T-helper 2 cell treated with Interferon-gamma antibody and Interleukin-4, amounts not matched to agents 5 μg/mL and 100 μg/mL, for 36 hours (primary cell): ENCODE measurements around the gene PCDHA3.
"Not testable (repeated sequence)": the region's sequence is repeated elsewhere in the genome, so short reads cannot be mapped to it uniquely, and the experiment has no call there.

Experiments
- DNase-seq: peaks from one replicate; pipeline ENCODE4 v3.0.0; 2021; ENCODE audit warnings: low spot score
- H3K27ac Mint-ChIP-seq: one replicate; pipeline ENCODE4 v1.8.0; 2021; ENCODE audit warnings: mild to moderate bottlenecking, mixed read lengths
- H3K27me3 Mint-ChIP-seq: one replicate; pipeline ENCODE4 v1.8.0; 2021; ENCODE audit warnings: low read depth, mixed read lengths
- H3K36me3 Mint-ChIP-seq: one replicate; pipeline ENCODE4 v1.8.0; 2021; ENCODE audit warnings: low read depth, mixed read lengths
- H3K4me1 Mint-ChIP-seq: one replicate; pipeline ENCODE4 v1.8.0; 2021; ENCODE audit warnings: low read depth, mixed read lengths
- H3K4me3 Mint-ChIP-seq: one replicate; pipeline ENCODE4 v1.8.0; 2022; ENCODE audit warnings: mild to moderate bottlenecking, moderate library complexity, mixed read lengths
- H3K9me3 Mint-ChIP-seq: one replicate; pipeline ENCODE4 v1.8.0; 2021; ENCODE audit warnings: mixed read lengths

Gene PCDHA3

GRCh38 chr5:140800816-140801493 lies at the start of gene PCDHA3:
Gene PCDHA3, plus strand, starts transcription at chr5:140801057.
- no peaks in the 10 kb centered on the region for H3K4me1 Mint-ChIP-seq
- H3K36me3 Mint-ChIP-seq = no peaks in the 10 kb centered on the region
- H3K4me3 Mint-ChIP-seq = no peak within 1 kb of the TSS
- H3K27me3 Mint-ChIP-seq = no peaks in the 10 kb centered on the region
- no peak within 1 kb of the TSS for H3K27ac Mint-ChIP-seq
- H3K9me3 Mint-ChIP-seq = peaks cover 38% of the 10 kb centered on the region
- DNase-seq = no peak

GRCh38 chr5:140753561-140753960 lies 47.3 kb upstream of the PCDHA3 start:
- no peak overlapping the region for H3K4me3 Mint-ChIP-seq
- no peaks in the 10 kb centered on the region for H3K27me3 Mint-ChIP-seq
- no peaks in the 10 kb centered on the region for H3K4me1 Mint-ChIP-seq
- DNase-seq = no peak
- H3K27ac Mint-ChIP-seq = no peak overlapping the region
- peaks cover 1% of the 10 kb centered on the region for H3K36me3 Mint-ChIP-seq
- H3K9me3 Mint-ChIP-seq = peaks cover 63% of the 10 kb centered on the region

- Mint-ChIP-seq H3K4me3 (no peak overlapping the region), H3K27ac (no peak overlapping the region), H3K4me1 (no peaks in the 10 kb centered on the region), H3K27me3 (no peaks in the 10 kb centered on the region), H3K9me3 (peaks cover 80% of the 10 kb centered on the region), H3K36me3 (peaks cover 2% of the 10 kb centered on the region)
- no peak for DNase-seq
Observed at GRCh38 chr5:140764177-140764973, 36.5 kb upstream of the PCDHA3 start.

GRCh38 chr5:140767444-140767843 lies 33.4 kb upstream of the PCDHA3 start:
- Mint-ChIP-seq H3K9me3 (peaks cover 84% of the 10 kb centered on the region), H3K27ac (no peak overlapping the region), H3K27me3 (no peaks in the 10 kb centered on the region), H3K4me3 (no peak overlapping the region), H3K36me3 (peaks cover 2% of the 10 kb centered on the region), H3K4me1 (no peaks in the 10 kb centered on the region)
- no peak for DNase-seq

DNA sequence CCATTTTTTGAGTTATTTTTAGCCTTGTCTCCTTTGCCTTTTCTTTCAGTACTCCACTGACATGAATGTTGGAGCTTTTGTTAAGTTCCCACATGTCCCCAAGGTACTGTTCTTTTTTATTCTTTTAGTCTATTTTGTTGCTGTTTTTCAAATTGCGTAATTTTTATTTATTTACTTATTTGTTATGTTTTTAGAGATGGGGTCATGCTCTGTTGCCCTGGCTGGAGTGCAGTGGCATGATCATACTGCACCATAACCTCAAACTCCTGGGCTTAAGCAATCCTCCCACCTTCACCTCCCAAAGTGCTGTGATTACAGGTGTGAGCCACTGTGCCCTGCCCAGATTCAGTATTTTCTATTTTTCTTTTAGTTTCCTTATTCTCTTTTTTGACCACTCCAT lies 20.3 kb upstream of the PCDHA3 start:
- H3K27me3 Mint-ChIP-seq = no peaks in the 10 kb centered on the region
- H3K4me1 Mint-ChIP-seq = no peaks in the 10 kb centered on the region
- H3K36me3 Mint-ChIP-seq = peaks cover 1% of the 10 kb centered on the region
- no peak overlapping the region for H3K27ac Mint-ChIP-seq
- H3K9me3 Mint-ChIP-seq = peaks cover 74% of the 10 kb centered on the region
- no peak overlapping the region for H3K4me3 Mint-ChIP-seq
- no peak for DNase-seq

- Mint-ChIP-seq H3K4me3 (no peak within 1 kb of the TSS), H3K36me3 (no peaks in the 10 kb centered on the region), H3K4me1 (no peaks in the 10 kb centered on the region), H3K27ac (peak within 1 kb of the TSS; percentile 36), H3K9me3 (peaks cover 45% of the 10 kb centered on the region), H3K27me3 (no peaks in the 10 kb centered on the region)
- no peak for DNase-seq
Observed at GRCh38 chr5:140785905-140786686, 14.8 kb upstream of the PCDHA3 start, which contains the start of gene PCDHA1. Gene PCDHA1, plus strand, starts transcription at chr5:140786140.

- H3K27me3 Mint-ChIP-seq, H3K4me3 Mint-ChIP-seq, H3K4me1 Mint-ChIP-seq, DNase-seq, H3K27ac Mint-ChIP-seq, H3K36me3 Mint-ChIP-seq: not testable (repeated sequence)
- peaks cover 40% of the 10 kb centered on the region for H3K9me3 Mint-ChIP-seq
Observed at GRCh38 chr5:140787422-140787821, 13.4 kb upstream of the PCDHA3 start.

- not testable (repeated sequence) for DNase-seq, H3K36me3 Mint-ChIP-seq, H3K27ac Mint-ChIP-seq, H3K4me1 Mint-ChIP-seq, H3K27me3 Mint-ChIP-seq, H3K4me3 Mint-ChIP-seq
- H3K9me3 Mint-ChIP-seq = peaks cover 38% of the 10 kb centered on the region
Observed at GRCh38 chr5:140787849-140788504, 12.9 kb upstream of the PCDHA3 start.

GRCh38 chr5:140791089-140791488 lies 9.8 kb upstream of the PCDHA3 start:
- no peak overlapping the region for H3K27ac Mint-ChIP-seq
- H3K4me1 Mint-ChIP-seq = no peaks in the 10 kb centered on the region
- peaks cover 38% of the 10 kb centered on the region for H3K9me3 Mint-ChIP-seq
- no peaks in the 10 kb centered on the region for H3K27me3 Mint-ChIP-seq
- no peaks in the 10 kb centered on the region for H3K36me3 Mint-ChIP-seq
- DNase-seq = no peak
- H3K4me3 Mint-ChIP-seq = no peak overlapping the region

GRCh38 chr5:140794595-140795258 lies 6.1 kb upstream of the PCDHA3 start, which contains the start of gene PCDHA2:
Gene PCDHA2, plus strand, starts transcription at chr5:140794852.
- no peaks in the 10 kb centered on the region for H3K4me1 Mint-ChIP-seq
- H3K27me3 Mint-ChIP-seq = no peaks in the 10 kb centered on the region
- H3K36me3 Mint-ChIP-seq = no peaks in the 10 kb centered on the region
- no peak within 1 kb of the TSS for H3K4me3 Mint-ChIP-seq
- DNase-seq = no peak
- peaks cover 36% of the 10 kb centered on the region for H3K9me3 Mint-ChIP-seq
- H3K27ac Mint-ChIP-seq = no peak within 1 kb of the TSS

DNA sequence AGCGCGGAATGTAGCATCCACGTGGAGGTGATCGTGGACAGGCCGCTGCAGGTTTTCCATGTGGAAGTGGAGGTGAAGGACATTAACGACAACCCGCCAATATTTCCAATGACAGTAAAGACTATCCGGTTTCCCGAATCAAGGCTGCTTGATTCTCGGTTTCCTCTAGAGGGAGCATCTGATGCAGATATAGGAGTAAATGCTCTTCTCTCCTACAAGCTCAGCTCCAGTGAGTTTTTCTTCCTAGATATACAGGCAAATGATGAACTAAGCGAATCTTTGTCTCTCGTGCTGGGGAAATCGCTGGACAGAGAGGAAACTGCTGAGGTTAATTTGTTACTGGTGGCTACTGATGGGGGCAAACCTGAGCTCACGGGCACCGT lies 5.6 kb upstream of the PCDHA3 start:
- Mint-ChIP-seq H3K9me3 (peaks cover 39% of the 10 kb centered on the region), H3K4me3 (no peak overlapping the region), H3K27ac (no peak overlapping the region), H3K36me3 (no peaks in the 10 kb centered on the region), H3K4me1 (no peaks in the 10 kb centered on the region), H3K27me3 (no peaks in the 10 kb centered on the region)
- DNase-seq = no peak

GRCh38 chr5:140796072-140796717 lies 4.7 kb upstream of the PCDHA3 start:
- not testable (repeated sequence) for H3K36me3 Mint-ChIP-seq, H3K4me3 Mint-ChIP-seq, H3K27ac Mint-ChIP-seq, DNase-seq, H3K4me1 Mint-ChIP-seq, H3K27me3 Mint-ChIP-seq
- H3K9me3 Mint-ChIP-seq = peaks cover 35% of the 10 kb centered on the region

- H3K27me3 Mint-ChIP-seq = no peaks in the 10 kb centered on the region
- H3K27ac Mint-ChIP-seq = no peak overlapping the region
- H3K4me1 Mint-ChIP-seq = no peaks in the 10 kb centered on the region
- DNase-seq = no peak
- H3K36me3 Mint-ChIP-seq = no peaks in the 10 kb centered on the region
- H3K4me3 Mint-ChIP-seq = no peak overlapping the region
- H3K9me3 Mint-ChIP-seq = peaks cover 35% of the 10 kb centered on the region
Observed at GRCh38 chr5:140796718-140797095, 4.2 kb upstream of the PCDHA3 start.
